KOPT-K1 (cell line): ENCODE results near the gene HASPIN.

Experiments used
- H3K27ac ChIP-seq: fragments of 200-600 bp; sonication (generic); 2 replicates; pipeline ENCODE4 v1.5.1; 2016; ENCODE audit warnings: antibody characterized with exemption, mild to moderate bottlenecking, low read depth, low read length; ENCODE audit not compliant: poor library complexity, severe bottlenecking
- H3K36me3 ChIP-seq: fragments of 200-600 bp; sonication (generic); 2 replicates; pipeline ENCODE4 v1.5.1; 2017; ENCODE audit warnings: antibody characterized with exemption, mild to moderate bottlenecking, low read length, moderate library complexity; ENCODE audit not compliant: insufficient read depth
- H3K9me3 ChIP-seq: fragments of 200-600 bp; sonication (generic); 2 replicates; pipeline ENCODE4 v1.5.1; 2017; ENCODE audit warnings: antibody characterized with exemption, low read length, mild to moderate bottlenecking; ENCODE audit not compliant: insufficient read depth, poor library complexity, severe bottlenecking

HASPIN gene

DNA sequence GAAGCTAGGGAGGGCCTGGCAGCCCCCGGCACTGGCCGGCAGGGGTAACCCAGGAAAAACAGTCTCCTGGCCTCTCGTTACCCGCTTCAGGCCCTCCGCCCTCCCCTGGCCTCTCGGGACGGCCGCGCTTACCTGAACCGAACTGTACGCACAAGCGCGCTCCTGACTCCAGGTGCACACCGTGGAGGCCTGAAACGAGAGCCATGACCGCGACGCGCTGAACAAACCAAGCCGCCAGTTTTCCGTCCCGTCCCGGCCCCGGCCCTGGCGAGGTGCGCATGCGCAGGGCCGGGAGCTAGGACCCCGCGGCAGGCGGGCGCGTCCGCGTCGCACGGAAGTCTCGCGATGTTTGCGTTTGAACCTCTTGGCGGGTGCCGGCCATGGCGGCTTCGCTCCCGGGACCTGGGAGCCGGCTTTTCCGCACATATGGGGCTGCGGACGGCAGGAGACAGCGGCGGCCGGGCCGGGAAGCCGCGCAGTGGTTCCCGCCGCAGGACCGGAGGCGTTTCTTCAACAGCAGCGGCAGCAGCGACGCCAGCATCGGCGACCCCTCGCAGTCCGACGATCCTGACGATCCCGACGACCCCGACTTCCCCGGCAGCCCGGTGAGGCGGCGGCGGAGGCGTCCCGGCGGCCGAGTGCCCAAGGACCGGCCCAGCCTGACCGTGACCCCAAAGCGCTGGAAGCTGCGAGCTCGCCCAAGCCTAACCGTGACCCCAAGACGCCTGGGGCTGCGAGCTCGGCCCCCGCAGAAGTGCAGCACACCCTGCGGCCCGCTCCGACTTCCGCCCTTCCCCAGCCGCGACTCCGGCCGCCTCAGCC lies at the start of gene HASPIN:
HASPIN (plus strand) TSS at position 348 of the 822 bp plus-strand sequence; CDS start at position 381, 33 bp downstream.
- Histone ChIP-seq H3K9me3 (no peaks in the 10 kb centered on the region), H3K36me3 (peaks cover 74% of the 10 kb centered on the region), H3K27ac (peak within 1 kb of the TSS; percentile 98)

GRCh38 chr17:3675886-3676285 lies 47.8 kb upstream of the HASPIN start:
- Histone ChIP-seq H3K27ac (no peak overlapping the region), H3K9me3 (no peaks in the 10 kb centered on the region), H3K36me3 (peaks cover 85% of the 10 kb centered on the region)

GRCh38 chr17:3678095-3678820 lies 45.4 kb upstream of the HASPIN start:
- H3K9me3 ChIP-seq: no peaks in the 10 kb centered on the region

GRCh38 chr17:3678821-3679530 lies 44.7 kb upstream of the HASPIN start:
- H3K36me3 ChIP-seq: peaks cover 90% of the 10 kb centered on the region
- H3K27ac ChIP-seq: no peak overlapping the region
- no peaks in the 10 kb centered on the region for H3K9me3 ChIP-seq

More at GRCh38 chr17:3678095-3678820, 45.4 kb upstream of the HASPIN start:
- H3K27ac ChIP-seq: no peak overlapping the region
- peaks cover 90% of the 10 kb centered on the region for H3K36me3 ChIP-seq

GRCh38 chr17:3679531-3680126 lies 44.1 kb upstream of the HASPIN start:
- Histone ChIP-seq H3K27ac (no peak overlapping the region), H3K9me3 (no peaks in the 10 kb centered on the region), H3K36me3 (peaks cover 92% of the 10 kb centered on the region)

- no peaks in the 10 kb centered on the region for H3K9me3 ChIP-seq
- no peak overlapping the region for H3K27ac ChIP-seq
- H3K36me3 ChIP-seq: peaks cover 86% of the 10 kb centered on the region
Observed at GRCh38 chr17:3681057-3681456, 42.6 kb upstream of the HASPIN start.

DNA sequence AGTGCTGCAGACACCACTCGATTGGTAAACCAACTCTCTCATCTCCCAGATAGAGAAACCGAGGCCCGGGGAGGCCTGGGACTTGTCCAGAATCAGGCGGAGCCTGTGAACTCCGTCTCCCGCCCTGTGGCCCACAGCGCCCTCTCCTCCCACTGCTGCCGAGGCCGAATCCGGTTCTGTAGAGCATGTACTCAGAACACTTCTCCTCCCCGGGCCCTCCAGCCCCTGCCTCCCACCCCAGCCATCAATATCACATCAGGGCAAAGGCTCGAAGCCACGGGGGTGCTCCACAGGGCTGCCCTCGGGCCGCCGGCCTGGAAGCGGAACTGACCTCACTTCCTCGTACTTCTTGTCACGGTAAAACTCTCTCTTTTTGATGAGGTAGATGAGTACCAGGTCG lies 42.1 kb upstream of the HASPIN start:
- peaks cover 81% of the 10 kb centered on the region for H3K36me3 ChIP-seq

GRCh38 chr17:3682033-3682432 lies 41.7 kb upstream of the HASPIN start:
- H3K9me3 ChIP-seq: no peaks in the 10 kb centered on the region
- H3K27ac ChIP-seq: no peak overlapping the region
- H3K36me3 ChIP-seq: peaks cover 77% of the 10 kb centered on the region

More for the DNA sequence above, 42.1 kb upstream of the HASPIN start:
- Histone ChIP-seq H3K9me3 (no peaks in the 10 kb centered on the region), H3K27ac (no peak overlapping the region)

DNA sequence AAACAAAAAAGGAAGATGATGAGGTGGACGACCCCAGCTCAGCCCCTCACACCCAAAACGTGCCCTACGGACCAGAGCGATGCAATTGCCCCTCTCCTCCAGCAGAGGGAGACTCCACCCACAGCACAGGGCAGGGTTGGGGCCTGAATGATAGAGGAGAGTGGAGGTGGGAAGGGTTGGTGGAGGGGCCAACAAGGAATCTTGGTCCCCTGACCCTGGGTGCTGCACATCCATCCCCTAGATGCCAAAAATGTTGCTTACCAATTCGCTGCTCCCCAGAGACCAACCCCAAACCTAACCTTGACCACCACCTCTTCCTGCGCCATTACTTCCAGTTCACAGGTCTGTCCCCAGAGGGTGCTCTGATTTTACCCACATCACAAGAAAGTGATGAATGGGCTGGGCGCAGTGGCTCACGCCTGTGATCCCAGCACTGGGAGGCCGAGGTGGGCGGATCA lies 40.6 kb upstream of the HASPIN start:
- Histone ChIP-seq H3K36me3 (peaks cover 69% of the 10 kb centered on the region), H3K9me3 (no peaks in the 10 kb centered on the region), H3K27ac (no peak overlapping the region)

GRCh38 chr17:3685174-3685573 lies 38.5 kb upstream of the HASPIN start:
- Histone ChIP-seq H3K9me3 (no peaks in the 10 kb centered on the region), H3K36me3 (peaks cover 70% of the 10 kb centered on the region), H3K27ac (no peak overlapping the region)

DNA sequence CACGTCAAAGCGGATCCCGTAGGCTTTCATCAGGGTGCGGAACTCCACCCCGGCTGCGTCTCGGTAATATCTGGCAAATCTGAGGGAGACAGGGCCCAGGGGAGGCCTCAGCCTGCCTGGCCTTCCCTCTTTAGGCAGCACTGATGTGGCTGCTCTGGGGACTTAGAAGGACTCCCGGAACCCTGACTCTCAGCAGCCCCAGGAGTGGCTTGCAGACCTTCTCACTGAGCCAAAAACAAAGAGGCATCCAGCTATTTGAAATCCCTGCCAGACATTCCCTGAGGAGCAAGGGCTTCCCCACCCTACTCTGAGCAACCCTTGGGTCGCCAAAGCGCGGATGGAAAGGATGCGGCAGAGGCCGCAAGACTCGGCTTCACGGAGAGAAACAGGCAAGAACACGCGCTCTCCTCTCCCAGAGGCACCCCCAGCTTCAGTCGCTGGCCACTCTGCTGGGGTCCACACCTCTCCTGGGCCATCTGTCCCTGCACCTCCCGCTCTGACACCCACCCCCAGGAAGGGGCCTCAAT lies 35.6 kb upstream of the HASPIN start:
- Histone ChIP-seq H3K36me3 (peaks cover 64% of the 10 kb centered on the region), H3K9me3 (no peaks in the 10 kb centered on the region), H3K27ac (no peak overlapping the region)

GRCh38 chr17:3688852-3689261 lies 34.8 kb upstream of the HASPIN start:
- Histone ChIP-seq H3K27ac (no peak overlapping the region), H3K36me3 (peaks cover 56% of the 10 kb centered on the region), H3K9me3 (no peaks in the 10 kb centered on the region)

GRCh38 chr17:3689262-3690093 lies 34.2 kb upstream of the HASPIN start:
- Histone ChIP-seq H3K9me3 (no peaks in the 10 kb centered on the region), H3K27ac (no peak overlapping the region), H3K36me3 (peaks cover 50% of the 10 kb centered on the region)
